Measurements from ENCODE around the gene EID2B. TPM values are rescaled to one million over a fixed set of nuclear protein-coding genes. Genes with fewer than 3 reads are reported as not detected.

EID2B gene, protein sequence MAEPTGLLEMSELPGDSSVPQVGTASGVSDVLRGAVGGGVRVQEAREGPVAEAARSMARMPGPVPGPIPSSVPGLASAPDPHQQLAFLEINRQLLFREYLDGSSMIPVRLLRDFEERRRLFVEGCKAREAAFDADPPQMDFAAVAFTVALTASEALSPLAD
- 1 to 10 TPM; 3.3 to 3.8 TPM for total RNA-seq

DNA sequence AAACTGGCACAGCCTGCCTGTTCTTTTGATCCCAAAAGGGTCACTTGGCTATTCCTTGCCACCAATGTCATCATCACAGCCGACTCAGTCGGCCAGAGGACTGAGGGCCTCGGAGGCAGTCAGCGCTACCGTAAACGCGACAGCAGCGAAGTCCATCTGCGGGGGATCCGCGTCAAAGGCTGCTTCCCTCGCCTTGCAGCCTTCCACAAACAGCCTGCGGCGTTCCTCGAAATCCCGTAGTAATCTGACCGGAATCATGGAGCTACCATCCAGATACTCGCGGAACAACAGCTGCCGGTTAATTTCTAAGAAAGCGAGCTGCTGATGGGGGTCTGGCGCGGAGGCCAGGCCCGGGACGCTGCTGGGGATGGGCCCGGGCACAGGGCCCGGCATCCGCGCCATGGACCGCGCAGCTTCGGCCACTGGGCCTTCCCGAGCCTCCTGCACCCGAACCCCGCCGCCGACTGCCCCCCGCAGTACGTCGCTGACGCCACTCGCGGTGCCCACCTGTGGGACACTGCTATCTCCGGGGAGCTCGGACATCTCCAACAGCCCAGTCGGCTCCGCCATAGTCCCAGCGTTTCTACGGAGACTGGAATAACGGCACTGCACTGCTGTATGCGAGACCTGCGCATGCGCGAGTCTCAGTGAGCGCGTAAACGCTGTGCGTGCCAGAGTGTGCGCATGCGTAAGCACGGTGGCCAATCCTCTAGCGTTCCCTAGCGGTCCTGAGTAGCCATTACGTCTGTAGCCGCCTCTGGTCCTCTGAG, at the start of gene EID2B:
EID2B (minus strand) TSS at position 620 of the 770 bp plus-strand sequence; CDS start at position 570, 50 bp downstream.
- ChIA-PET POLR2A (interaction anchor here (0.5 to 1.5 kb wide), 8 partner anchors 10 to 410 kb away, joined by 3 to 16 read pairs (median 3); partner anchors contain the start of gene RPS16), CTCF (interaction anchor here (0.7 to 6.2 kb wide), 25 partner anchors 8 to 421 kb away, joined by 3 to 59 read pairs (median 5); partner anchors contain the start of genes DLL3, RPS16 and SELENOV)
- Mint-ChIP-seq H3K4me3 (peak within 1 kb of the TSS; percentile 91), H3K27ac (peak within 1 kb of the TSS; percentile 65), H3K27me3 (no peaks in the 10 kb centered on the region), H3K4me1 (ENCODE audit: low read depth) (peaks cover 20% of the 10 kb centered on the region), H3K36me3 (no peaks in the 10 kb centered on the region), H3K9me3 (no peaks in the 10 kb centered on the region)
- intact Hi-C loops (cut with micrococcal nuclease) = loop anchor here (1.0 to 5.0 kb wide), 6 partner anchors 8 to 190 kb away; partner anchors contain the start of genes DLL3, EID2, SAMD4B and TIMM50
- peak; percentile 96 for DNase-seq

DNA sequence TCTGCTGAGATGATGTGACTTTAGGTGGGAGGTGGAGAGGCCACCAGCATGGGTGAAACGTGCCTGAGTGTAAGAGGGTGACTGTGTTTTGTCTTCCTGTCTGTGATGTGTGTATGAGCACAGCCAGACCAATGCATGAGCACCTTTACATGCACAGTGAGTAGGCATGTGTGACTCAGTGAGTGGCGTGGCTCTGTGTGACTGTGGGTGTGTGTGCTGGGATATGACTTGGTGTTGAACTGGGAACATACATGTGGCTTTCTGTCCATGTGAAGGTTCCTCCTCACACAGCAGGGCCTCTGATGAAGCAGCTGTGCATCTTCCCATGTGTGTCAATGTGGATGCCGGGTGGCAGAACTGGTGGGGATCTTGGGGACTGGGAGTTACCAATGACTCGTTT, 49.8 kb upstream of the EID2B start:
- no peak overlapping the region for H3K4me3 Mint-ChIP-seq
- no peaks in the 10 kb centered on the region for H3K4me1 Mint-ChIP-seq (ENCODE audit: low read depth)
- peaks cover 9% of the 10 kb centered on the region for H3K9me3 Mint-ChIP-seq
- intact Hi-C loops (cut with micrococcal nuclease) = loop anchor here (1.0 kb wide), 1 partner anchor 122 kb away; the partner anchor contains the start of gene LGALS14
- H3K27me3 Mint-ChIP-seq = peaks cover 41% of the 10 kb centered on the region
- DNase-seq = peak; percentile 74
- H3K27ac Mint-ChIP-seq = no peak overlapping the region
- peaks cover 3% of the 10 kb centered on the region for H3K36me3 Mint-ChIP-seq
- ChIA-PET POLR2A (interaction anchor here (0.7 to 1.3 kb wide), 2 partner anchors 28 to 134 kb away, joined by 3 read pairs; no protein-coding TSS in a partner anchor), CTCF (interaction anchor here (0.7 to 0.9 kb wide), 2 partner anchors 92 to 142 kb away, joined by 3 read pairs; no protein-coding TSS in a partner anchor)

DNA sequence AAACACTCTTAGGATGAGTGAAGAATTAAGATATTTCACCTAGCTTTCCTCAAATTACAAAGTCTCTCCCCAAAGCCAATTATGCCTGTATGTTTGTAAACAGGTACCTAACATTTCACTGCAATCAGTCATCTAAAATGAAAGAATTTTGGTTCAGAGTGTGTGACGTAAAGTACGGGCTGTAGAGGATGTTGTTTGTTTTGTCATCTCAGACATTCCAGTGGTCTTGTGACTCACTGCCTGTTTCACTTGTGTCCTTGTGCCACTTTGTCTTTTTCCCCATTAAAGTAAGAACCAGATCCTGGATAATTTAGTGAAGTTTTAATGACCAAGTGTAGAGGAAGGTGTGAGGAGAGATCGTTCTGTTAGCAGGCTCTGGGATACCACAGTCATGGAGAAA, 36.0 kb upstream of the EID2B start:
- CTCF ChIA-PET = no interaction called here

DNA sequence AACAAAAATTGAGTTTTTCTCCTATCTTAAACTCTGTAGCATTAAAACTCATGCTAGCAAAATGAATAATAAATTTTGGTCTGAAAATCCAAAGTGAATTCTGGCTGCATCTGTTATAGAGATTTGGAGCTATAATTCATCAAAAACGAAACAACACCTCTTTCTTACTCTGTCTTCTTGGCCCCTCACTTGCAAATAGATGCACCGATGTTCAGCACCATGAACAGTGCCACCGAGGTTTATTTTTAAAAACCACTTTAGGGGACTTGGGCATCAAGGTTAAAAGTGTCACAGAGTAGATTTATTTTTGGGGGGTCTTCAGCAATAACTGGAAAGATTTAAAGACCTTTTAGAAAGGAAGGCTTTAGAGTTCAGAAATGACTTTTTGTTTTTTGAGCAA, 33.4 kb upstream of the EID2B start:
- H3K9me3 Mint-ChIP-seq = no peaks in the 10 kb centered on the region

More for the DNA sequence above, 36.0 kb upstream of the EID2B start:
- H3K4me3 Mint-ChIP-seq = no peak overlapping the region
- POLR2A ChIA-PET = no interaction called here
- H3K27ac Mint-ChIP-seq = no peak overlapping the region
- DNase-seq = no peak
- peaks cover 4% of the 10 kb centered on the region for H3K36me3 Mint-ChIP-seq
- intact Hi-C loops (cut with micrococcal nuclease) = no loop called here
- peaks cover 4% of the 10 kb centered on the region for H3K4me1 Mint-ChIP-seq (ENCODE audit: low read depth)
- peaks cover 22% of the 10 kb centered on the region for H3K27me3 Mint-ChIP-seq
- peaks cover 6% of the 10 kb centered on the region for H3K9me3 Mint-ChIP-seq

DNA sequence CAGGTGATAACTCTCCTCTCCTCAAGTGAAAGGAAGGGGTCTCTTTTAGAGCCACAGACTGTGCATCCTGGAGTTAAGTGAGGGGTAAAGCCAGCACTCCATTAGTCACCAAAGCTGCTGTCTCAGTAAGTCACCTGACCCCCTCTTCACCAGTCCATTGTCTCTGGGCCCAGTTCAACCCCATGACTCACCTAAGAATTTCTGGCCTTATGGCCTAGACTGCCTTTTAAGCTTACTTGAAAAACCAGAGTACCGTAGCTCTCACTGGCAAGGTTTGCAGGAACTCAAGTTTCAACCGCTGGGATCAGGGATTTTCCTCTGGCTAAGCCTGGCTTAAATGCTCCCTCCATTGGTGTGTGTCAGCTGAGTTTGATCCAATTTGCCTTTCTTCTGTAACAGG, 30.8 kb upstream of the EID2B start:
- peaks cover 5% of the 10 kb centered on the region for H3K27me3 Mint-ChIP-seq
- H3K4me3 Mint-ChIP-seq = no peak overlapping the region
- no peak overlapping the region for H3K27ac Mint-ChIP-seq
- ChIA-PET POLR2A (no interaction called here), CTCF (interaction anchor here (0.6 to 0.7 kb wide), 2 partner anchors 11 to 109 kb away, joined by 4 read pairs; no protein-coding TSS in a partner anchor)
- H3K36me3 Mint-ChIP-seq = no peaks in the 10 kb centered on the region
- H3K9me3 Mint-ChIP-seq = no peaks in the 10 kb centered on the region
- intact Hi-C loops (cut with micrococcal nuclease) = no loop called here
- H3K4me1 Mint-ChIP-seq (ENCODE audit: low read depth) = peaks cover 13% of the 10 kb centered on the region
- no peak for DNase-seq

More for the DNA sequence above, 33.4 kb upstream of the EID2B start:
- Mint-ChIP-seq H3K27me3 (peaks cover 11% of the 10 kb centered on the region), H3K27ac (no peak overlapping the region), H3K36me3 (no peaks in the 10 kb centered on the region), H3K4me3 (no peak overlapping the region), H3K4me1 (ENCODE audit: low read depth) (peaks cover 4% of the 10 kb centered on the region)
- intact Hi-C loops (cut with micrococcal nuclease) = no loop called here
- CTCF ChIA-PET = interaction anchor here (1.0 to 1.4 kb wide), 2 partner anchors 14 to 92 kb away, joined by 3 to 5 read pairs; no protein-coding TSS in a partner anchor
- DNase-seq = no peak
- POLR2A ChIA-PET = no interaction called here

DNA sequence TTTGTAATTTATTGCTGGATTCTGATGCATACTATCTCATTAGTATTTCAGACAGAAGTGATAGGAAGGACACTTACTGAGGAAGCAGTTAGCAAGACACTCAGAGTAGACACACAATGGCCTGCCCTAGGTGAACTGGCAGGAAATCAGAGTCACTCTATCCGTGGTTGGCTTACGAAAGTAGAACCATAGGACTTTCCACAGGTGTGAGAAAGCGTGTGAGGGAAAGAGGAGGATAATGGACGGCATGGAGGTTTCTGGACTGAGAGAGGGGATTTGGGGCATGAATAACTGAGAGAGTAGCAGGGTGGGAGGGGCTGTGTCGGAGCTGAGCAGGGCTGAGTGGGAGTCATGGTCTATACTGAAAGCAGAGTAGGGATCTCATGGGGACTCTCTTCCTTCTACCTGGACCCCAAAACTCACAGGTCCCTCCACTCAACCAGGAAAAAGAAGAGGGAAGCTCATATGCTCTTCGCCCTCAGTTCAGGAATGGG, 26.0 kb upstream of the EID2B start:
- ChIA-PET CTCF (interaction anchor here (1.4 kb wide), 1 partner anchor 69 kb away, joined by 3 read pairs; no protein-coding TSS in a partner anchor), POLR2A (no interaction called here)
- H3K4me3 Mint-ChIP-seq = peak overlapping the region; percentile 37
- intact Hi-C loops (cut with micrococcal nuclease) = loop anchor here (1.0 to 10.0 kb wide), 3 partner anchors 25 to 286 kb away; partner anchors contain the start of gene FBL
- no peaks in the 10 kb centered on the region for H3K36me3 Mint-ChIP-seq
- peak; percentile 35 for DNase-seq
- H3K4me1 Mint-ChIP-seq (ENCODE audit: low read depth) = peaks cover 26% of the 10 kb centered on the region
- H3K27ac Mint-ChIP-seq = peak overlapping the region; percentile 80
- H3K27me3 Mint-ChIP-seq = no peaks in the 10 kb centered on the region
- H3K9me3 Mint-ChIP-seq = no peaks in the 10 kb centered on the region

DNA sequence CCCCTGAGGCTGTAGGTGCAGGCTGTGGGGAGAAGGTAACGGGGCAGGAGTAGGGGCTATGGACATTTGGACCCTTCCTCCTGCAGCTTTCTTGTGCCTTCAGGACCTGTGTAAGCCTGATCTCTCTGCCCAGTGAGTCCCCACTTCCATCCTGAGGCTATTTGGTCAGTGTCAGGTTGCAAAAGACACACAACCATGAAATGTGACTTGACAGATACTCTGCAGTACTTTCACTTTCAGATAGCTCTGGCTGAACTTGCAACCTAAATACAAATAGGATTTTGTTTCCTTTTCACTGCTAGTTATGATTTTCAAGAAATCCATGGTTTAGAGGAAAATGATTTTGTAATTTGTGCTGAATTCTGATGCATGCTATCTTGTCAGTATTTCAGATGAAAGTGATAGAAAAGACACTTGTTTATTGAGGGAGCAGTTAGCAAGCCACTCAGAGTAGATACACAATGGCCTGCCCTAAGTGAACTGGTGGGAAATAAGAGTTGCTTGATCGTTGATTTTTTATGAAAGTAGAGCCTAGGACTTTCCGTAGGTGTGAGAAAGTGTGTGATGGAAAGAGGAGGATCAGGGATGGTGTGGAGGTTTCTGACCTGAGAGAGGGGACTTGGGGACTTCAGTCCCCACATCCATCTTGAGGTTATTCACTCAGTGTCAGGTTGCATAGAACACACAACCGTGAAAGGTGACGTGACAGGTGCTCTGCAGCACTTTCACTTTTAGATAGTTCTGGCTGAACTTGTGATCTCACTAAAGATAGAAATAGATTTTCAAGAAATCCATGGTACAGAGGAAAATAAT, 25.4 kb upstream of the EID2B start:
- intact Hi-C loops (cut with micrococcal nuclease) = loop anchor here (1.0 to 10.0 kb wide), 3 partner anchors 25 to 287 kb away; partner anchors contain the start of gene FBL
- H3K27me3 Mint-ChIP-seq = no peaks in the 10 kb centered on the region
- POLR2A ChIA-PET = no interaction called here
- peaks cover 26% of the 10 kb centered on the region for H3K4me1 Mint-ChIP-seq (ENCODE audit: low read depth)
- no peaks in the 10 kb centered on the region for H3K36me3 Mint-ChIP-seq
- peak overlapping the region; percentile 37 for H3K4me3 Mint-ChIP-seq
- peak overlapping the region; percentile 80 for H3K27ac Mint-ChIP-seq
- CTCF ChIA-PET = interaction anchor here (1.4 kb wide), 1 partner anchor 69 kb away, joined by 3 read pairs; no protein-coding TSS in a partner anchor
- peak; percentile 51 for DNase-seq
- no peaks in the 10 kb centered on the region for H3K9me3 Mint-ChIP-seq

DNA sequence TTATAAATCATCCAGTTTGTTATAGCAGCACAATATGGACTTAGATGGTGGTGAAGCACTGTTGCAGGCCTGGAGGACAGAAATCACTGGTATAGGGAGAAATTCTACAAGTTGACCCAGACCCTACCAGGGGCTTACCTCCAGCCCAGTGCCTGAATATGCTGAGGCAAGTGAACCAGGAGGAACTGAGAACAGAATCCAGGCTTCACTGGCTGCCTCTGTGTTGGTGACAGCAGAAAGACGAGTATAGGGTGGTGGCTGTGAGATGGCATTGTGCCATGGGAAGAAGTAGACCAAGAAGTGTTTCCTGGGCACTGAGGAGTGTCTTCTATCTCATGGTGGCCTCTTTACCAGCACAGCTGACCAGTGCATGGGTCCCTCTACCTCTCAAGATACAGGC, 23.2 kb upstream of the EID2B start:
- H3K9me3 Mint-ChIP-seq = no peaks in the 10 kb centered on the region
- ChIA-PET POLR2A (no interaction called here), CTCF (interaction anchor here (0.7 to 0.8 kb wide), 2 partner anchors 116 to 119 kb away, joined by 3 read pairs; no protein-coding TSS in a partner anchor)
- H3K4me1 Mint-ChIP-seq (ENCODE audit: low read depth) = peaks cover 31% of the 10 kb centered on the region
- intact Hi-C loops (cut with micrococcal nuclease) = loop anchor here (10.0 kb wide), 1 partner anchor 289 kb away; the partner anchor contains the start of gene FBL
- no peak overlapping the region for H3K27ac Mint-ChIP-seq
- H3K36me3 Mint-ChIP-seq = no peaks in the 10 kb centered on the region
- H3K27me3 Mint-ChIP-seq = no peaks in the 10 kb centered on the region
- H3K4me3 Mint-ChIP-seq = no peak overlapping the region
- no peak for DNase-seq

DNA sequence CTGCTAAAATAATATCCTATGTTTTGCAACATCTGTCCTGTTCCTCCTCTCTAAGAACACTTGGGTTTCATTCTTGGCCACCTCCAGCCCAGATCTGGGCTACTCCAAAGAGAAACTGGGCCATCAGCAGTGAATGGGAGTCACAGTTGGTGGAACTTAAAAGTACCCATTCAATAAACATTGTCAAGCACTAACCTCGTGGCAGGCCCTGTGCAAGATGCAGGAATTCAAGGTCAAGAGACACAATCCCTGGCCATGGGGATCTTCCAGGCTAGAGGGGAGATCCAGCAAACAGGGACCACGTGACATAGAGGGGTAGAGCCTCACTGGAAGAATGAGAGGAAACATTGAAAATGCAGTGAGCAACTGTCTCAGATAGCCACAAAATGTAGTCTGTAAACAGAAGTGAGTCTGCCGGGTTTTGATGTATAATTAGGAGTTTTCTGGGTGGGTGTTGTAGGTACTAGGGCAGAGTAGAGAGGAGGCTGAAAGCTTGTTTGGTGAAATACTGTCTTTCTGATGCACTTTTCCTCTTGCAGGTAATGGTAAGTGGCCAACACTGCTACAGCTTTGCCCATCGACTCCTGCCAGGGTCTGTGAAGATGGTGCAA, 22.2 kb upstream of the EID2B start:
- H3K4me3 Mint-ChIP-seq = no peak overlapping the region
- no peaks in the 10 kb centered on the region for H3K27me3 Mint-ChIP-seq
- H3K36me3 Mint-ChIP-seq = no peaks in the 10 kb centered on the region
- H3K27ac Mint-ChIP-seq = no peak overlapping the region
- ChIA-PET CTCF (interaction anchor here (0.6 to 4.9 kb wide), 3 partner anchors 30 to 118 kb away, joined by 3 to 137 read pairs (median 3); no protein-coding TSS in a partner anchor), POLR2A (no interaction called here)
- H3K4me1 Mint-ChIP-seq (ENCODE audit: low read depth) = peaks cover 33% of the 10 kb centered on the region
- intact Hi-C loops (cut with micrococcal nuclease) = loop anchor here (5.0 to 10.0 kb wide), 2 partner anchors 212 to 290 kb away; partner anchors contain the start of gene FBL
- no peak for DNase-seq
- H3K9me3 Mint-ChIP-seq = no peaks in the 10 kb centered on the region

DNA sequence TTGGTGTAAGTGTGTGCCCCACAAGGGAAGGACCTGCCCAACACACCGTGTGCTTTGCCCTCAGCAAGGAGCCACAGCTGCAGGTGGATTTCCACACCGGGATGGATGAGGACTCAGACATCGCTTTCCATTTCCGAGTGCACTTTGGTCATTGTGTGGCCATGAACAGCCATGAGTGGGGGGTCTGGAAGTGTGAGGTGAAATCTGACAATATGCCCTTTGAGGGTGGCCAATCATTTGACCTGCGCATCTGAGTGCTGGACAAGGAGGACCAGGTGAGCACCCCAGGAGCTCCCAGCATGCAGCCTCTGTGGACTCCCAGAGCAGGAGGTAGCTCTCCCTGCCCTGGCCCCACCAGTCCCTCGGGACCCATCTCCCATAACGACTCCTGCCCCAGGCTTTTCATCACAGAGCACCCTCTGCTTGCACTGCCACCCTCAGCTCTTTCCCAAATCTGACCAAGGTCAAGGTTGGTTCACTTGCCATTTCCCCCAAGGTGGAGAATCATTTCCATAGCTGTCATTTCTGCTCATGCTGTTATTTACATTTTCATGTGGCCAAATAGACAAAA, 20.5 kb upstream of the EID2B start:
- Mint-ChIP-seq H3K36me3 (no peaks in the 10 kb centered on the region), H3K27ac (no peak overlapping the region), H3K9me3 (no peaks in the 10 kb centered on the region), H3K4me1 (ENCODE audit: low read depth) (peaks cover 19% of the 10 kb centered on the region), H3K27me3 (no peaks in the 10 kb centered on the region), H3K4me3 (no peak overlapping the region)
- intact Hi-C loops (cut with micrococcal nuclease) = loop anchor here (5.0 to 10.0 kb wide), 2 partner anchors 214 to 292 kb away; partner anchors contain the start of gene FBL
- DNase-seq = no peak
- ChIA-PET CTCF (interaction anchor here (0.7 to 4.9 kb wide), 2 partner anchors 74 to 120 kb away, joined by 5 to 137 read pairs; no protein-coding TSS in a partner anchor), POLR2A (no interaction called here)
